Measurements from ENCODE around the gene KIF2A.

Gene KIF2A

DNA sequence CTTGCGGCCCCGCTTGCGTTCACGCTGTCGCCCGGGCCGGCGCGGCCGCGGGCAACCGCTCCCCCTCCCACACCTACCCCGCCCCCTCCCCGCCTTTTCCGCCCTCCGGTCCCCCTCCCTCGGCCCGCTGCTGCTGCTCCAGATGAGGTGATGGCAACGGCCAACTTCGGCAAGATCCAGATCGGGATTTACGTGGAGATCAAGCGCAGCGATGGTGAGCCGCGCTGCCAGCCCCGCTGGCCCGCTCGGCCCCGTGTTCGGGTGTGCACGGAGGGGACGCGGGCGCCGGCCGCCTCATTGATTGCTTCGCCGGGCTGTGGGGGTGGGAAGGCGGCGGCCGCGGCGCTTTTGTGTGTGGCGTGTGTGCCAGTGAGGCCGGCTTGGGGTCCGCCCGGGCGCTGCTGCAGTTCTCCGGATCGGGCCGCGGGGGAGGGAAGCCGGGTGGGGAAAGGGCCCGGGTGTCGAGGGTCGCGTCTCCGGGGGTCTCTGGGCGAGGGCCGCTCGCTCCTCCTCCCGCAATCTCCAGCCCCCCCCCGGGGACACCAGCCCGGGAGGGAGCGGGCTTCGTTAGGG is 403 bp downstream of the KIF2A start:
- H3K4me3 ChIP-seq (ENCODE audit: low read depth, low read length): peak overlapping the region; percentile 87
- TF ChIP-seq, protein P1, sequence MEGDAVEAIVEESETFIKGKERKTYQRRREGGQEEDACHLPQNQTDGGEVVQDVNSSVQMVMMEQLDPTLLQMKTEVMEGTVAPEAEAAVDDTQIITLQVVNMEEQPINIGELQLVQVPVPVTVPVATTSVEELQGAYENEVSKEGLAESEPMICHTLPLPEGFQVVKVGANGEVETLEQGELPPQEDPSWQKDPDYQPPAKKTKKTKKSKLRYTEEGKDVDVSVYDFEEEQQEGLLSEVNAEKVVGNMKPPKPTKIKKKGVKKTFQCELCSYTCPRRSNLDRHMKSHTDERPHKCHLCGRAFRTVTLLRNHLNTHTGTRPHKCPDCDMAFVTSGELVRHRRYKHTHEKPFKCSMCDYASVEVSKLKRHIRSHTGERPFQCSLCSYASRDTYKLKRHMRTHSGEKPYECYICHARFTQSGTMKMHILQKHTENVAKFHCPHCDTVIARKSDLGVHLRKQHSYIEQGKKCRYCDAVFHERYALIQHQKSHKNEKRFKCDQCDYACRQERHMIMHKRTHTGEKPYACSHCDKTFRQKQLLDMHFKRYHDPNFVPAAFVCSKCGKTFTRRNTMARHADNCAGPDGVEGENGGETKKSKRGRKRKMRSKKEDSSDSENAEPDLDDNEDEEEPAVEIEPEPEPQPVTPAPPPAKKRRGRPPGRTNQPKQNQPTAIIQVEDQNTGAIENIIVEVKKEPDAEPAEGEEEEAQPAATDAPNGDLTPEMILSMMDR (IDR thresholded peaks at IDR 0.05; ENCODE audit: low read depth, low read length): no peak

DNA sequence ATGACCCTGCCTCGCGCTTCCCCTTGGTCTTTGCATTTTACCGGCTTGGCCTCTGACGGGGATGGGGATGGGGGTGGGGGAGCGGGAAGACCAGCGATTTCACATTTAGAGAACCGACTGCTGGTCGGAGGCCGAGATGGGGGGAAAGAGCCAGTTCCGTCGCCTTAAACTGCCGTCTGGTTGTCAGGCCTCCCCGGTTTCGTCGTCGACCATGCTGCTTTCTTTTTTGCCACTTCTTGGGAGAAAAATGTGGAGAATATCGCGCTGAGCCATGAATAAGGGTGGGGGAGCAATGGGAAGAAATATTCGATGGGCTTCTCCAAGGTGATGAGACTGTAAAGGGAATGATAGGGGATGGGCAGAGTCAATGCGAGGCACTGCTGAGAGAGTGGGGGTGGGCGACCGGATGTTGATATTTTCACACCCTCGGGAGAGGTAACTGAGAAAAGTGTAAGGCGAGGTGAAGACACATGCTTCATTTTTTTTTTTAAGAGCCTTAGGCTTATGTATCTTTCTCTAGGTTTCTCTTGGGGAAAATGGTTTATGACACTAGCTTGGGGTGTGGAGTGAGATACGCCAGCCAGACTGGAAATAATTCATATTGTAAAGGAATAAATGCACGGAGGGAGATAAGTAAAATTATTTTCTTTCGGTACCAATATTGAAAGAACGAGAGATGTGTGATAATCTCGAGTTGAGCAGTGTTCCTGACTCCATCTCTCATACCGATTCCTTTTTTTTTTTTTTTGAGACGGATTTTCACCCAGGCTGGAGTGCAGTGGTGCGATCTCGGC is 1.1 kb downstream of the KIF2A start:
- peak overlapping the region; percentile 87 for H3K4me3 ChIP-seq (ENCODE audit: low read depth, low read length)
- TF ChIP-seq, protein P1 (IDR thresholded peaks at IDR 0.05; ENCODE audit: low read depth, low read length): no peak

GRCh38 chr5:62308439-62308838 is 2.4 kb downstream of the KIF2A start:
- H3K4me3 ChIP-seq (ENCODE audit: low read depth, low read length): no peak overlapping the region
- TF ChIP-seq, protein P1 (IDR thresholded peaks at IDR 0.05; ENCODE audit: low read depth, low read length): no peak

GRCh38 chr5:62309107-62309506 is 3.1 kb downstream of the KIF2A start:
- TF ChIP-seq, protein P1 (IDR thresholded peaks at IDR 0.05; ENCODE audit: low read depth, low read length): no peak
- no peak overlapping the region for H3K4me3 ChIP-seq (ENCODE audit: low read depth, low read length)

GRCh38 chr5:62310426-62311143 is 4.6 kb downstream of the KIF2A start:
- no peak overlapping the region for H3K4me3 ChIP-seq (ENCODE audit: low read depth, low read length)
- TF ChIP-seq, protein P1 (IDR thresholded peaks at IDR 0.05; ENCODE audit: low read depth, low read length): no peak

GRCh38 chr5:62312036-62312435 is 6.0 kb downstream of the KIF2A start:
- no peak overlapping the region for H3K4me3 ChIP-seq (ENCODE audit: low read depth, low read length)

More at GRCh38 chr5:62312036-62312435, 6.0 kb downstream of the KIF2A start:
- TF ChIP-seq, protein P1 (IDR thresholded peaks at IDR 0.05; ENCODE audit: low read depth, low read length): no peak
